H9 (cell line): ENCODE data around the gene CHSY1. TPM values are rescaled to one million over a fixed set of nuclear protein-coding genes. Genes with fewer than 3 reads are reported as not detected.

Source experiments
- DNase-seq: peaks from one replicate; pipeline ENCODE4 v3.0.0-alpha.2; 2017
- H2AFZ ChIP-seq: one replicate; pipeline ENCODE4 v1.6.1; 2013; ENCODE audit warnings: mild to moderate bottlenecking, low read length, control low read depth, moderate library complexity
- H2AK5ac ChIP-seq: 2 replicates; pipeline ENCODE4 v1.6.1; 2013; ENCODE audit warnings: low read length, control low read depth, mixed read lengths; ENCODE audit not compliant: insufficient read length
- H2BK120ac ChIP-seq: one replicate; pipeline ENCODE4 v1.6.1; 2013; ENCODE audit warnings: low read depth, mild to moderate bottlenecking, low read length, control low read depth, inconsistent platforms; ENCODE audit not compliant: poor library complexity, severe bottlenecking
- H2BK12ac ChIP-seq: 2 replicates; pipeline ENCODE4 v1.6.1; 2013; ENCODE audit warnings: low read length, control low read depth, mixed read lengths, low read depth; ENCODE audit not compliant: insufficient read length
- H2BK15ac ChIP-seq: 2 replicates; pipeline ENCODE4 v1.6.1; 2013; ENCODE audit warnings: low read depth, low read length, control low read depth
- H2BK20ac ChIP-seq: one replicate; pipeline ENCODE4 v1.6.1; 2013; ENCODE audit warnings: low read depth, mild to moderate bottlenecking, low read length, control low read depth, inconsistent platforms; ENCODE audit not compliant: poor library complexity, severe bottlenecking
- H2BK5ac ChIP-seq: 2 replicates; pipeline ENCODE4 v1.6.1; 2013; ENCODE audit warnings: low read length, control low read depth, mixed read lengths; ENCODE audit not compliant: insufficient read length
- H3K14ac ChIP-seq: 2 replicates; pipeline ENCODE4 v1.6.1; 2013; ENCODE audit warnings: low read length, control low read depth; ENCODE audit not compliant: insufficient read depth
- H3K18ac ChIP-seq: 2 replicates; pipeline ENCODE4 v1.6.1; 2013; ENCODE audit warnings: low read depth, mild to moderate bottlenecking, mixed read lengths, low read length, control low read depth; ENCODE audit not compliant: insufficient read length
- H3K23ac ChIP-seq: 2 replicates; pipeline ENCODE4 v1.6.1; 2013; ENCODE audit warnings: low read length, control low read depth, mixed read lengths, low read depth; ENCODE audit not compliant: insufficient read length
- H3K23me2 ChIP-seq: 2 replicates; pipeline ENCODE4 v1.6.1; 2013; ENCODE audit warnings: low read depth, mild to moderate bottlenecking, mixed read lengths, low read length, control low read depth; ENCODE audit not compliant: insufficient read length, poor library complexity, severe bottlenecking
- H3K27ac ChIP-seq: 2 replicates; pipeline ENCODE4 v1.5.1; 2013; ENCODE audit warnings: low read length, control low read depth, mixed read lengths, low read depth; ENCODE audit not compliant: insufficient read length
- H3K27me3 ChIP-seq: 2 replicates; pipeline ENCODE4 v1.6.1; 2013; ENCODE audit warnings: low read length, control low read depth, inconsistent platforms; ENCODE audit not compliant: insufficient read depth
- H3K4ac ChIP-seq: 2 replicates; pipeline ENCODE4 v1.6.1; 2013; ENCODE audit warnings: low read depth, mild to moderate bottlenecking, control low read depth, inconsistent platforms, low read length, moderate library complexity
- H3K4me1 ChIP-seq: 2 replicates; pipeline ENCODE4 v1.6.1; 2013; ENCODE audit warnings: low read length, control low read depth, inconsistent platforms; ENCODE audit not compliant: insufficient read depth
- H3K4me2 ChIP-seq: 2 replicates; pipeline ENCODE4 v1.6.1; 2013; ENCODE audit warnings: low read length, control low read depth, mixed read lengths; ENCODE audit not compliant: insufficient read length, insufficient read depth
- H3K56ac ChIP-seq: 2 replicates; pipeline ENCODE4 v1.6.1; 2013; ENCODE audit warnings: low read depth, mild to moderate bottlenecking, mixed read lengths, low read length, control low read depth; ENCODE audit not compliant: insufficient read length
- H3K79me1 ChIP-seq: 2 replicates; pipeline ENCODE4 v1.6.1; 2013; ENCODE audit warnings: low read depth, mild to moderate bottlenecking, moderate library complexity, low read length, control low read depth, inconsistent platforms; ENCODE audit not compliant: insufficient read depth, poor library complexity, severe bottlenecking
- H3K79me2 ChIP-seq: 2 replicates; pipeline ENCODE4 v1.6.1; 2013; ENCODE audit warnings: low read length, control low read depth, inconsistent platforms; ENCODE audit not compliant: insufficient read depth
- H3K9ac ChIP-seq: 2 replicates; pipeline ENCODE4 v1.6.1; 2013; ENCODE audit warnings: low read length, control low read depth, mixed read lengths; ENCODE audit not compliant: insufficient read length; ENCODE audit errors: extremely low read depth
- H3K9me3 ChIP-seq: one replicate; pipeline ENCODE4 v1.6.1; 2013; ENCODE audit warnings: low read depth, low read length, inconsistent platforms; ENCODE audit not compliant: control insufficient read depth
- H3T11ph ChIP-seq: one replicate; pipeline ENCODE4 v1.6.1; 2013; ENCODE audit warnings: mild to moderate bottlenecking, low read length, control low read depth, inconsistent platforms
- H4K20me1 ChIP-seq: one replicate; pipeline ENCODE4 v1.6.1; 2013; ENCODE audit not compliant: control insufficient read depth, insufficient read length, insufficient read depth
- H4K5ac ChIP-seq: 2 replicates; pipeline ENCODE4 v1.6.1; 2013; ENCODE audit warnings: low read depth, mild to moderate bottlenecking, mixed read lengths, low read length, control low read depth; ENCODE audit not compliant: insufficient read length
- H4K8ac ChIP-seq: replicated peaks from 2 replicates; pipeline ENCODE4 v1.6.1; 2013; ENCODE audit warnings: low read length, control low read depth, mixed read lengths, low read depth; ENCODE audit not compliant: insufficient read length
- H4K91ac ChIP-seq: 2 replicates; pipeline ENCODE4 v1.6.1; 2013; ENCODE audit warnings: low read depth, mild to moderate bottlenecking, moderate library complexity, mixed read lengths, low read length, control low read depth; ENCODE audit not compliant: insufficient read length
- H3K27ac Mint-ChIP-seq, 3 experiments: 2 replicates in 2 of 3; 3 replicates in 1 of 3; pipeline ENCODE4 v1.8.0; 2020 to 2021; ENCODE audit warnings: mixed read lengths in 3 of 3, mild to moderate bottlenecking in 1 of 3, moderate library complexity in 1 of 3
- H3K27me3 Mint-ChIP-seq: 2 replicates; pipeline ENCODE4 v1.8.0; 2021; ENCODE audit warnings: low read depth, mild to moderate bottlenecking, moderate library complexity, mixed read lengths
- H3K36me3 Mint-ChIP-seq, 3 experiments: 2 replicates in 2 of 3; 3 replicates in 1 of 3; pipeline ENCODE4 v1.8.0; 2020 to 2021; ENCODE audit warnings: low read depth in 3 of 3, mixed read lengths in 3 of 3; ENCODE audit not compliant: insufficient read depth in 1 of 3
- H3K4me1 Mint-ChIP-seq, 2 experiments: 2 replicates each; pipeline ENCODE4 v1.8.0; 2020; ENCODE audit warnings: mixed read lengths in 2 of 2
- H3K4me3 Mint-ChIP-seq, 2 experiments: 2 replicates in 1 of 2; 3 replicates in 1 of 2; pipeline ENCODE4 v1.8.0; 2020 to 2021; ENCODE audit warnings: mild to moderate bottlenecking in 2 of 2, mixed read lengths in 2 of 2, moderate library complexity in 1 of 2
- H3K9me3 Mint-ChIP-seq, 2 experiments: 2 replicates in 1 of 2; 3 replicates in 1 of 2; pipeline ENCODE4 v1.8.0; 2020; ENCODE audit warnings: mild to moderate bottlenecking in 2 of 2, mixed read lengths in 2 of 2, moderate library complexity in 1 of 2
- WGBS: extraction: QIAGEN DNeasy Blood & Tissue Kit; methylation state at CpG from one replicate; pipeline ENCODE4 v1.1.7; 2013; ENCODE audit warnings: missing lambda C conversion rate, low lambda C conversion rate, mixed read lengths; ENCODE audit not compliant: insufficient read length; ENCODE audit errors: extremely low coverage; 5-methylcytosine and 5-hydroxymethylcytosine counted together
- total RNA-seq: library from RNA; stranded (reverse); gene quantifications from 2 replicates; pipeline ENCODE4 v1.2.1, GENCODE V29; 2021
- TF ChIP-seq, protein P1 (sequence below): fragments of 200-600 bp; sonication (generic); conservative IDR thresholded peaks from 3 replicates; pipeline ENCODE4 v1.8.0; 2021; ENCODE audit warnings: antibody characterized with exemption, mild to moderate bottlenecking

Gene CHSY1
- total RNA-seq, 1 experiment from 2014 or later = 68.3 TPM

DNA sequence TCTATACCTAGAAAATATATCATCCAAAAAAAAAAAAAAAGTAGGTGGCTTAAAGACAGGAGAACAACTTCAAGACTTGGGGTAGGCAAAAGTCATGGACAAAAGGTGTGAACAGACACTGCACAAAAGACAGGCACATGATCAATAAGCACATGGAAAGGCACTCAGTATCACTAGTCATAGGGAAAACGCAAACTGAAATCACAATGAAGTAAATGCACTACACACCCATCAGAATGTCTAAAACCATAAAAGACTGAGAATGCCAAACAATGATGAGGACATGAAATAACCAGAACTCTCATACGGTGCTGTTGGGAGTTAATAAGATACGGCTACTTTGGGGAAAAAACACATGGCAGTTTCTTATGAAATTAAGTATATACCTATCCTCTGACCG lies 40.0 kb downstream of the CHSY1 start:
- Histone ChIP-seq H4K91ac (no peak overlapping the region), H4K20me1 (no peaks in the 10 kb centered on the region), H4K5ac (no peak overlapping the region), H3K23me2 (no peaks in the 10 kb centered on the region), H3K14ac (no peak overlapping the region), H3K9ac (no peak overlapping the region), H3K56ac (no peak overlapping the region), H3K23ac (no peak overlapping the region), H3K4me1 (no peaks in the 10 kb centered on the region), H2AFZ (no peak overlapping the region), H4K8ac (no peak overlapping the region), H3K27me3 (no peaks in the 10 kb centered on the region), H3K4ac (no peak overlapping the region), H2AK5ac (no peak overlapping the region), H3K79me2 (peaks cover 42% of the 10 kb centered on the region; the same call in 1 of the 2 replicates), H3K27ac (no peak overlapping the region), H3K9me3 (no peaks in the 10 kb centered on the region), H3T11ph (no peak overlapping the region), H3K18ac (no peak overlapping the region), H3K4me2 (no peak overlapping the region), H2BK20ac (no peak overlapping the region), H3K79me1 (peaks cover 4% of the 10 kb centered on the region), H2BK120ac (no peak overlapping the region), H2BK12ac (no peak overlapping the region), H2BK5ac (no peak overlapping the region), H2BK15ac (no peak overlapping the region)
- Mint-ChIP-seq H3K4me3 (no peak overlapping the region), H3K27ac (0 out of 7 replicates have a peak overlapping the region, but pooled peaks of 1 of the 3 experiments have one; percentile 29), H3K36me3 (peaks cover 0 to 4% (median 1%) of the 10 kb centered on the region in 3 experiments; a peak in 3 of 7 replicates), H3K4me1 (peaks cover 5 to 8% of the 10 kb centered on the region in 2 experiments), H3K27me3 (no peaks in the 10 kb centered on the region), H3K9me3 (no peaks in the 10 kb centered on the region)
- no CpG with 5 or more reads among the region's 4 CpGs for WGBS
- no peak for DNase-seq
- TF ChIP-seq, protein P1, sequence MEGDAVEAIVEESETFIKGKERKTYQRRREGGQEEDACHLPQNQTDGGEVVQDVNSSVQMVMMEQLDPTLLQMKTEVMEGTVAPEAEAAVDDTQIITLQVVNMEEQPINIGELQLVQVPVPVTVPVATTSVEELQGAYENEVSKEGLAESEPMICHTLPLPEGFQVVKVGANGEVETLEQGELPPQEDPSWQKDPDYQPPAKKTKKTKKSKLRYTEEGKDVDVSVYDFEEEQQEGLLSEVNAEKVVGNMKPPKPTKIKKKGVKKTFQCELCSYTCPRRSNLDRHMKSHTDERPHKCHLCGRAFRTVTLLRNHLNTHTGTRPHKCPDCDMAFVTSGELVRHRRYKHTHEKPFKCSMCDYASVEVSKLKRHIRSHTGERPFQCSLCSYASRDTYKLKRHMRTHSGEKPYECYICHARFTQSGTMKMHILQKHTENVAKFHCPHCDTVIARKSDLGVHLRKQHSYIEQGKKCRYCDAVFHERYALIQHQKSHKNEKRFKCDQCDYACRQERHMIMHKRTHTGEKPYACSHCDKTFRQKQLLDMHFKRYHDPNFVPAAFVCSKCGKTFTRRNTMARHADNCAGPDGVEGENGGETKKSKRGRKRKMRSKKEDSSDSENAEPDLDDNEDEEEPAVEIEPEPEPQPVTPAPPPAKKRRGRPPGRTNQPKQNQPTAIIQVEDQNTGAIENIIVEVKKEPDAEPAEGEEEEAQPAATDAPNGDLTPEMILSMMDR = no peak
